ENCODE results near the gene EGLN3. TPM values are rescaled to one million over a fixed set of nuclear protein-coding genes. Genes with fewer than 3 reads are reported as not detected.

The EGLN3 gene
- total and polyA plus RNA-seq, 2 of the 13 experiments (the other 11 are each of a cell fraction or from before 2014, with no cell fraction given) = 0.18 to 27.3 TPM

- TF ChIP-seq SOX5 (CRISPR knock-in tag; IDR thresholded peaks at IDR 0.05; ENCODE audit: borderline replicate concordance) = peak; percentile 95
- peak; percentile 96 for TF ChIP-seq PAXIP1 (CRISPR knock-in tag; conservative IDR thresholded peaks at IDR 0.05)
- peak; percentile 89 for TF ChIP-seq ZNF18 (CRISPR knock-in tag; IDR thresholded peaks at IDR 0.05; ENCODE audit: insufficient replicate concordance)
- peak; percentile 71; the same call in 1 of the 2 replicates for TF ChIP-seq ZNF414 (CRISPR knock-in tag; IDR thresholded peaks at IDR 0.05)
- TF ChIP-seq, protein P1, sequence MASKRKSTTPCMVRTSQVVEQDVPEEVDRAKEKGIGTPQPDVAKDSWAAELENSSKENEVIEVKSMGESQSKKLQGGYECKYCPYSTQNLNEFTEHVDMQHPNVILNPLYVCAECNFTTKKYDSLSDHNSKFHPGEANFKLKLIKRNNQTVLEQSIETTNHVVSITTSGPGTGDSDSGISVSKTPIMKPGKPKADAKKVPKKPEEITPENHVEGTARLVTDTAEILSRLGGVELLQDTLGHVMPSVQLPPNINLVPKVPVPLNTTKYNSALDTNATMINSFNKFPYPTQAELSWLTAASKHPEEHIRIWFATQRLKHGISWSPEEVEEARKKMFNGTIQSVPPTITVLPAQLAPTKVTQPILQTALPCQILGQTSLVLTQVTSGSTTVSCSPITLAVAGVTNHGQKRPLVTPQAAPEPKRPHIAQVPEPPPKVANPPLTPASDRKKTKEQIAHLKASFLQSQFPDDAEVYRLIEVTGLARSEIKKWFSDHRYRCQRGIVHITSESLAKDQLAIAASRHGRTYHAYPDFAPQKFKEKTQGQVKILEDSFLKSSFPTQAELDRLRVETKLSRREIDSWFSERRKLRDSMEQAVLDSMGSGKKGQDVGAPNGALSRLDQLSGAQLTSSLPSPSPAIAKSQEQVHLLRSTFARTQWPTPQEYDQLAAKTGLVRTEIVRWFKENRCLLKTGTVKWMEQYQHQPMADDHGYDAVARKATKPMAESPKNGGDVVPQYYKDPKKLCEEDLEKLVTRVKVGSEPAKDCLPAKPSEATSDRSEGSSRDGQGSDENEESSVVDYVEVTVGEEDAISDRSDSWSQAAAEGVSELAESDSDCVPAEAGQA (IDR thresholded peaks at IDR 0.05; ENCODE audit: low read depth) = peak; percentile 23
- TF ChIP-seq, protein P1 (CRISPR knock-in tag; IDR thresholded peaks at IDR 0.05; ENCODE audit: borderline replicate concordance) = no peak
- no peak for TF ChIP-seq ZNF512B (CRISPR knock-in tag; IDR thresholded peaks at IDR 0.05; ENCODE audit: borderline replicate concordance)
- TF ChIP-seq PHF5A (CRISPR knock-in tag; IDR thresholded peaks at IDR 0.05; ENCODE audit: low read depth, unreplicated experiment) = peak; percentile 69
- no peak for TF ChIP-seq HNRNPUL1 (IDR thresholded peaks at IDR 0.05; ENCODE audit: low read depth, low read length)
Observed at GRCh38 chr14:33909380-33910084, 41.3 kb downstream of the EGLN3 start (continued).
